Right cardiac atrium (tissue), 5 donors: Measurements from ENCODE around the gene FBLN1. TPM values are rescaled to one million over a fixed set of nuclear protein-coding genes. Genes with fewer than 3 reads are reported as not detected.

Experiments
- ATAC-seq, 2 donors: fragments of 200-7000 bp; cut with Tn5 transposase; one replicate each; pipeline versions ENCODE4 v1.8.0 to v1.9.1; 2020; ENCODE audit warnings: moderate library complexity in 2 of 2, mild to moderate bottlenecking in 1 of 2
- DNase-seq, 3 donors: peaks; one replicate each; pipeline ENCODE4 v3.0.0-alpha.2; 2020
- H3K27ac ChIP-seq: one replicate; pipeline ENCODE4 v1.5.1; 2013; ENCODE audit warnings: mild to moderate bottlenecking, low read length, control low read depth, moderate library complexity
- H3K27me3 ChIP-seq: one replicate; pipeline ENCODE4 v1.6.1; 2013; ENCODE audit not compliant: control insufficient read depth, insufficient read depth
- H3K4me1 ChIP-seq: one replicate; pipeline ENCODE4 v1.6.1; 2013; ENCODE audit warnings: low read length; ENCODE audit not compliant: control insufficient read depth, insufficient read depth
- H3K4me3 ChIP-seq: one replicate; pipeline ENCODE4 v1.5.1; 2013; ENCODE audit warnings: low read length, control low read depth
- H3K9me3 ChIP-seq: one replicate; pipeline ENCODE4 v1.6.1; 2013; ENCODE audit warnings: low read length; ENCODE audit not compliant: control insufficient read depth
- WGBS: extraction: QIAGEN DNeasy Blood & Tissue Kit; methylation state at CpG from one replicate; pipeline ENCODE4 v1.1.7; 2013; 5-methylcytosine and 5-hydroxymethylcytosine counted together
- intact Hi-C, 4 donors: fragments of 100-400 bp; cut with DNase I; formaldehyde crosslinking; loops; one replicate each; pipeline versions ENCODE4 v1.11.0 to v1.14.0; 2022 to 2023
- polyA plus RNA-seq: library from polyadenylated mRNA; stranded (reverse); fragments of 200-250 nt; gene quantifications from one replicate; pipeline ENCODE4 v1.2.3, GENCODE V29; 2013
- total RNA-seq, 4 donors: library from RNA; stranded (reverse); fragmentation: NEBNext Ultra II Directional; extraction: Animal tissue kit (Norgen Biotek cat#: 25700); gene quantifications; one replicate each; pipeline ENCODE4 v1.2.1, GENCODE V29; 2021
- donor health status: healthy with polysubstance abuse.
- donor health status: DM: no; HTN: yes; CAD: no.
- donor health status: DM: no; HTN: no; CAD: no.
- donor health status: DM: no; HTN: yes; CAD: no; lungs with severe emphysema.
- donor health status: DM: yes; HTN: yes; CAD: no.

FBLN1 gene
- total and polyA plus RNA-seq, 5 donors: 228 to 456 (median 390) TPM

GRCh38 chr22:45504373-45505341, 2.0 kb downstream of the FBLN1 start:
- H3K9me3 ChIP-seq: no peaks in the 10 kb centered on the region
- DNase-seq (peak; percentile 67 to 91 (median 86)), ATAC-seq (peak; percentile 71 to 72)
- H3K27me3 ChIP-seq: no peaks in the 10 kb centered on the region
- intact Hi-C loops: loop anchor here in 1 of 4 donors (10.0 kb wide), 1 partner anchor 50 kb away; no protein-coding TSS in a partner anchor
- H3K4me1 ChIP-seq: peaks cover 2% of the 10 kb centered on the region
- H3K4me3 ChIP-seq: peak overlapping the region; percentile 49
- H3K27ac ChIP-seq: peak overlapping the region; percentile 64
- 27% methylated on average over 31 of the region's 31 CpGs for WGBS

DNA sequence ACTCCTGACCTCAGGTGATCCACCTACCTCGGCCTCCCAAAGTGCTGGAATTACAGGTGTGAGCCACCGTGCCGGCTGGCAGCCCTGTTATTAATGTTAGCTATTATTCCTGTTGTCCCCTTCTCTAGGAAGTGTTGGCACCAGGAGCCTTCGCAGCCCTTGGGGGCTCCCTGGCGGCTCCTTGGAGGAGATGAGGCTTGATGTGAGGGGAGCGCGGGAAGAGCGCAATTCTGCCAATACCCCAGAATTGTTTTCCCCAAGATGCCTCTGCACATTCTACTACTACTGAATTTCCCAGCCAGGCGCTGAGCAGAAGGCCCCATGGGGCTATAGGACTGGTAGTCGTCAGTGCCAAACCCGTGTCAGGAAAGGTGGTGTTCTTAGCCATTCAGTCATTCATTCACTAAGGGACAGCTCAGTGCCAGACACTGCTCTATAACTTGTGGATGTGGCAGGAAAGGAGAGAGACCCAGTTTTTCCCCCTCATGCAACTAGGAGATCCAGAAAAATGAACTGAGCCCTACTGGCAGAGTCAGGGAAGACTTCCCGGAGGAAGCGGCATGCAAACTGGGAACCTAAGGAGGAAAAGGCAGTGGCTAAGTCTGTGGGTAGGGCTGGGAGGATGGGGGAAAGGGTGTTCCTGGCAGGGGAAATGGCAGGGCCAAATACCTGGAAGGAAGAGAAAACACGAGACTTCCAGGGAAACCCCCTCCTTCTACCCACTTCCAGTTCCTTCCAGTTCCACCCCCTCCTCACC, 3.5 kb downstream of the FBLN1 start:
- ATAC-seq: no peak
- DNase-seq: peak; percentile 6 to 54 (median 50)
- Histone ChIP-seq H3K27ac (no peak overlapping the region), H3K4me1 (peaks cover 2% of the 10 kb centered on the region), H3K9me3 (no peaks in the 10 kb centered on the region), H3K27me3 (no peaks in the 10 kb centered on the region), H3K4me3 (no peak overlapping the region)
- 83% methylated on average over 14 of the region's 14 CpGs for WGBS
- intact Hi-C loops: loop anchor here in 1 of 4 donors (10.0 kb wide), 1 partner anchor 51 kb away; no protein-coding TSS in a partner anchor

GRCh38 chr22:45506816-45507360, 4.2 kb downstream of the FBLN1 start:
- ATAC-seq (no peak), DNase-seq (peak; percentile 11 to 64 (median 57))
- Histone ChIP-seq H3K4me1 (peaks cover 2% of the 10 kb centered on the region), H3K27ac (no peak overlapping the region), H3K9me3 (no peaks in the 10 kb centered on the region), H3K27me3 (no peaks in the 10 kb centered on the region), H3K4me3 (no peak overlapping the region)
- intact Hi-C loops: loop anchor here in 1 of 4 donors (10.0 kb wide), 1 partner anchor 52 kb away; no protein-coding TSS in a partner anchor
- 75% methylated on average over 8 of the region's 8 CpGs for WGBS

DNA sequence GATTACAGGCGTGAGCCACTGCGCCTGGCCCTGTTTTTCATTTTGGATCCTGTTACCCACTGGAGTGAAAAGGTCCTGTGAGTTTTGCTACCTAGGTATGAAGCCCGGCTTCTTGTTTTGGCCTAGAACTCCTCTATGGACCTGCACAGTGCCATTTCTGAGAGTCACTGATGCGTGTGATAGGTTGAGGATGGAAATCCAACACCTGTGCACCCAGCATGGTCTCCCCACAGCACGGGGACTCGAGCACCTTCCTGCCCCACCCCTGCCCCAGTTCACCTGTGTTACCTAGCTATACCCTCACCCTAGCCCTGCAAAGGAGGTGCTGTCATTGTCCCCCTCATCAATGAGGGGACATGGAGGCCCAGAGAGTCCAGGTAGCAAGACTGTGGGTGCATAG, 5.1 kb downstream of the FBLN1 start:
- 89% methylated on average over 6 of the region's 6 CpGs for WGBS

DNA sequence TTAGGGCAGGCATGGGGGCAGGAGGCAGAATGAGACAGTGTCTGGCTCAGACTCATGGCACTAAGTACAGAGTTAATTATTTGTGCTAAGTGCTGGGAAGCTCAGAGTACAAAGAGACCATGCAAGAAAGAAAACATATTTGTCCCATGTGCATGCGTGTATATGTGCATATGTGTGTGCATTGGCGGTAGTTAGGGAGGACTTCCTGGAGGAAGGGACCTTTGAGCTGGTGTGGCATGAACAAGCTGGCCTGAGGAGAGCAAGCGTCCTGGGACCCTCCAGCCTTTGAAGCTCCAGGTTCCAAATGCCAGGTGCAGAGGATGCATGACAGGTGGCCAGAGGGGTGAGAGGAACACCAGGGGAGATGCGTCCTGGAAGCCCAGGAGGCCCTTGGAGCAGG, 6.1 kb downstream of the FBLN1 start:
- Histone ChIP-seq H3K9me3 (no peaks in the 10 kb centered on the region), H3K27me3 (no peaks in the 10 kb centered on the region), H3K4me3 (no peak overlapping the region), H3K4me1 (peaks cover 2% of the 10 kb centered on the region), H3K27ac (no peak overlapping the region)
- ATAC-seq: no peak
- 93% methylated on average over 4 of the region's 4 CpGs for WGBS
- no peak for DNase-seq
- intact Hi-C loops: loop anchor here in 1 of 4 donors (10.0 kb wide), 1 partner anchor 54 kb away; no protein-coding TSS in a partner anchor

More for the DNA sequence above, 5.1 kb downstream of the FBLN1 start:
- ATAC-seq: no peak
- no peak overlapping the region for H3K27ac ChIP-seq
- no peaks in the 10 kb centered on the region for H3K27me3 ChIP-seq
- H3K4me1 ChIP-seq: peaks cover 2% of the 10 kb centered on the region
- H3K9me3 ChIP-seq: no peaks in the 10 kb centered on the region
- intact Hi-C loops: loop anchor here in 1 of 4 donors (10.0 kb wide), 1 partner anchor 53 kb away; no protein-coding TSS in a partner anchor
- peak in 1 of 3 donors; percentile 17 for DNase-seq
- no peak overlapping the region for H3K4me3 ChIP-seq

GRCh38 chr22:45510376-45511232, 7.9 kb downstream of the FBLN1 start:
- no peak overlapping the region for H3K4me3 ChIP-seq
- ATAC-seq (no peak), DNase-seq (peak; percentile 8 to 43 (median 12))
- H3K9me3 ChIP-seq: no peaks in the 10 kb centered on the region
- no peak overlapping the region for H3K27ac ChIP-seq
- H3K27me3 ChIP-seq: no peaks in the 10 kb centered on the region
- no peaks in the 10 kb centered on the region for H3K4me1 ChIP-seq
- intact Hi-C loops: no loop called here
- WGBS: 65% methylated on average over 14 of the region's 14 CpGs

- no peaks in the 10 kb centered on the region for H3K4me1 ChIP-seq
- WGBS: 51% methylated on average over 8 of the region's 8 CpGs
- H3K9me3 ChIP-seq: no peaks in the 10 kb centered on the region
- DNase-seq (peak; percentile 77 to 87 (median 84)), ATAC-seq (peak; percentile 87)
- no peak overlapping the region for H3K27ac ChIP-seq
- intact Hi-C loops: no loop called here
- H3K27me3 ChIP-seq: no peaks in the 10 kb centered on the region
- no peak overlapping the region for H3K4me3 ChIP-seq
These were observed 9.2 kb downstream of the FBLN1 start for GRCh38 chr22:45511847-45512261.

DNA sequence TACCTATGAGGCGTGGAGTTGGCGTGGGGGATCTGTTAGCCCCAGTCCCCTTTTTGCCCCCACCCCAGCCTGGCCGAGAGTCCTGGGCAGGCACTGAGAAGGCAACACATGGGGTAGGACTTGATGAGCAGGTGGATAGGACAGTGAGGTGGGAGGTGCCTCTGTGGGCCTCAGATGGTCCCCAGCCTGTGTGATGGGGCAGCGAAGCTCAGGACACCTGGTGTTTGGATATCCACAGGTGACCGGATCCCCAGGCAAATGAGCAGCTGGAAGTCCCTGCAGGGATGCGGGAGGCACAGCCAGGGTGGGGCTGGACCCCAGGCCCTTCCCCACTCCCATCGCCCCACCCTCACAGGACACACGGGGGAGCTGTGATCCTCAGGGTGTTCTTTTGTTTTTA, 9.7 kb downstream of the FBLN1 start:
- Histone ChIP-seq H3K9me3 (no peaks in the 10 kb centered on the region), H3K4me3 (no peak overlapping the region), H3K27ac (peak overlapping the region; percentile 11), H3K27me3 (no peaks in the 10 kb centered on the region), H3K4me1 (peaks cover 2% of the 10 kb centered on the region)
- ATAC-seq: no peak
- intact Hi-C loops: no loop called here
- 75% methylated on average over 8 of the region's 8 CpGs for WGBS
- DNase-seq: no peak

DNA sequence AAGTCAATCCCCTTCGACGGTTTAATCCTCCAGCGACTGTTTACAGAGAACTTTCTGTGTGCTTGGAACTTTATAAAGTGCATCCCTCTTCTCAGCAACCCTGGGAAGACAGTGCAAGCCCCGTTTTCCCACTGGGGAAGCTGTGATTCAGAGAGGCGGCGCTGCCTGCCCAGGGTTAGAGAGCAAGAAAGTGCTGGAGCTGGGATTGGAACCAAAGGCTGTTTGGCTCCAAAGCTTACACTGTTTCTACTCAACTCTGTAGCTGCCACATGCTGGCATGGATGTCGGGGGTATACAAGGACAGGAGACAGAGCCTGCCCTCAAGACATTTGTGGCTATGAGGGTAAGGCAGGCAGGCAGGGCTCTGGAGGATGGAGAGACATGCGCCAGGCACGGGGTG, 13.0 kb downstream of the FBLN1 start:
- no peaks in the 10 kb centered on the region for H3K27me3 ChIP-seq
- WGBS: 56% methylated on average over 9 of the region's 9 CpGs

DNA sequence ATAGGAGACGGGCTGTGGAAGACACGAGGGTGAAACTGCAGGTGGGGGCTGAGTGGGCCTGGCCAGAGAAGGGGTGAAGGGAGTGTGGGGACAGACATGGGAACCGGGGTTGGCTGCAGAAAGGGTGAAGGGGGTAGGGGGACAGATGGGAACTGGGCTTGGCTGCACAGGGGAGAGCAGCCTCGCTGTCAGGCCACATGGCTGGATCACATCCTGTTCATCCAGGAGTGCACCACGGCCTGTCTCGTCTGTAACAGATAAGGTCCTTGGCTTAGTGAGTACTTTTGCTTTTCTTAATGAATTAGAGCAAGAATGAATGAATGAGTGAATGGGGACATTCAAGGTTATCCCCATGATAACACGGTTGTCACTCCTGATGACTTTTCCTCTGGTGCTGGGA, 13.5 kb downstream of the FBLN1 start:
- Histone ChIP-seq H3K4me3 (no peak overlapping the region), H3K27ac (no peak overlapping the region), H3K9me3 (no peaks in the 10 kb centered on the region), H3K27me3 (no peaks in the 10 kb centered on the region), H3K4me1 (peaks cover 2% of the 10 kb centered on the region)
- intact Hi-C loops: no loop called here
- DNase-seq (peak in 2 of 3 donors; percentile 43 to 45), ATAC-seq (no peak)
- whole genome bisulfite sequencing: 54% methylated on average over 7 of the region's 7 CpGs

More for the DNA sequence above, 13.0 kb downstream of the FBLN1 start:
- H3K9me3 ChIP-seq: no peaks in the 10 kb centered on the region
- H3K27ac ChIP-seq: no peak overlapping the region
- peaks cover 2% of the 10 kb centered on the region for H3K4me1 ChIP-seq
- no peak overlapping the region for H3K4me3 ChIP-seq
- DNase-seq: peak in 2 of 3 donors; percentile 48 to 60
- peak in 1 of 2 donors; percentile 48 for ATAC-seq
- intact Hi-C loops: no loop called here
